WTC11 (cell line): ENCODE measurements around the gene GPR158. TPM values are rescaled to one million over a fixed set of nuclear protein-coding genes. Genes with fewer than 3 reads are reported as not detected.

ENCODE experiments used
- ATAC-seq: fragments of 200-7000 bp; cut with Tn5 transposase; 2 replicates; pipeline ENCODE4 v1.10.0; 2021; ENCODE audit warnings: mild to moderate bottlenecking, moderate library complexity
- CTCF ChIA-PET: fragments of 300-600 bp; sonication (Branson Sonifier 250); formaldehyde crosslinking; loops from one replicate; lab custom pipeline; 2021; ENCODE audit warnings: antibody characterized with exemption; lab: Charles Lee
- POLR2A ChIA-PET: fragments of 350-600 bp; sonication (Branson Sonifier 250); formaldehyde crosslinking; loops from one replicate; lab custom pipeline; 2021; ENCODE audit warnings: antibody characterized with exemption; lab: Charles Lee
- DNase-seq: peaks from one replicate; pipeline ENCODE4 v3.0.0; 2021; ENCODE audit warnings: low spot score
- H3K27ac Mint-ChIP-seq: 2 replicates; pipeline ENCODE4 v1.8.0; 2021; ENCODE audit warnings: mixed read lengths
- H3K27me3 Mint-ChIP-seq: 2 replicates; pipeline ENCODE4 v1.8.0; 2021; ENCODE audit warnings: low read depth, mild to moderate bottlenecking, moderate library complexity, mixed read lengths
- H3K36me3 Mint-ChIP-seq: 2 replicates; pipeline ENCODE4 v1.8.0; 2021; ENCODE audit warnings: mixed read lengths
- H3K4me1 Mint-ChIP-seq: 2 replicates; pipeline ENCODE4 v1.8.0; 2022; ENCODE audit warnings: mixed read lengths
- H3K4me3 Mint-ChIP-seq: 2 replicates; pipeline ENCODE4 v1.8.0; 2021; ENCODE audit warnings: mild to moderate bottlenecking, moderate library complexity, mixed read lengths
- H3K9me3 Mint-ChIP-seq: 2 replicates; pipeline ENCODE4 v1.8.0; 2021; ENCODE audit warnings: mixed read lengths
- CREB1 ChIP-seq: sonication (generic); formaldehyde crosslinking; IDR thresholded peaks from 2 replicates; pipeline ENCODE4 v1.8.0; 2023; ENCODE audit warnings: mild to moderate bottlenecking, missing genetic modification reagents
- EMX1 ChIP-seq: fragments of 250-450 bp; sonication (Bioruptor Pico); IDR thresholded peaks from 2 replicates; pipeline ENCODE4 v1.8.0; 2021; ENCODE audit warnings: mild to moderate bottlenecking
- ESRRA ChIP-seq: sonication (generic); formaldehyde crosslinking; IDR thresholded peaks from 2 replicates; pipeline ENCODE4 v1.8.1; 2022; ENCODE audit warnings: mild to moderate bottlenecking, missing genetic modification reagents, borderline replicate concordance
- ETV6 ChIP-seq: sonication (generic); formaldehyde crosslinking; IDR thresholded peaks from 2 replicates; pipeline ENCODE4 v1.8.1; 2022; ENCODE audit warnings: mild to moderate bottlenecking, missing genetic modification reagents
- GTF2I ChIP-seq: fragments of 250-450 bp; sonication (Bioruptor Pico); conservative IDR thresholded peaks from 2 replicates; pipeline ENCODE4 v1.4.0; 2021; ENCODE audit warnings: mild to moderate bottlenecking
- HMGA2 ChIP-seq: fragments of 250-450 bp; sonication (Bioruptor Pico); IDR thresholded peaks from 2 replicates; pipeline ENCODE4 v1.4.0; 2021; ENCODE audit warnings: mild to moderate bottlenecking, moderate library complexity
- KAT7 ChIP-seq: sonication (generic); formaldehyde crosslinking; IDR thresholded peaks from 2 replicates; pipeline ENCODE4 v1.8.1; 2023; ENCODE audit warnings: missing genetic modification reagents, mild to moderate bottlenecking, borderline replicate concordance
- NFE2L1 ChIP-seq: sonication (generic); formaldehyde crosslinking; IDR thresholded peaks from 2 replicates; pipeline ENCODE4 v1.8.1; 2023; ENCODE audit warnings: missing genetic modification reagents
- NR1H2 ChIP-seq: sonication (generic); formaldehyde crosslinking; IDR thresholded peaks from 2 replicates; pipeline ENCODE4 v1.9.0; 2021; ENCODE audit warnings: mild to moderate bottlenecking, moderate library complexity, missing genetic modification reagents
- NR2C2 ChIP-seq: sonication (generic); formaldehyde crosslinking; IDR thresholded peaks from 2 replicates; pipeline ENCODE4 v1.8.0; 2022; ENCODE audit warnings: mild to moderate bottlenecking, missing genetic modification reagents
- NR3C1 ChIP-seq: sonication (generic); formaldehyde crosslinking; conservative IDR thresholded peaks from 2 replicates; pipeline ENCODE4 v1.8.1; 2023; ENCODE audit warnings: low read depth, mild to moderate bottlenecking, missing genetic modification reagents
- SP1 ChIP-seq: sonication (generic); formaldehyde crosslinking; conservative IDR thresholded peaks from 2 replicates; pipeline ENCODE4 v1.8.1; 2022; ENCODE audit warnings: missing genetic modification reagents
- ZNF423 ChIP-seq: fragments of 250-450 bp; sonication (Bioruptor Pico); IDR thresholded peaks from 2 replicates; pipeline ENCODE4 v2.1.2; 2022; ENCODE audit warnings: mild to moderate bottlenecking, moderate library complexity
- ZNF671 ChIP-seq: fragments of 250-450 bp; sonication (Bioruptor Pico); IDR thresholded peaks from 2 replicates; pipeline ENCODE4 v1.8.0; 2021; ENCODE audit warnings: mild to moderate bottlenecking
- total RNA-seq: library from RNA; stranded (reverse); gene quantifications from 3 replicates; pipeline ENCODE4 v1.2.3, GENCODE V29; 2021
- TF ChIP-seq, protein P1 (sequence below): fragments of 250-450 bp; sonication (Bioruptor Pico); IDR thresholded peaks from 2 replicates; pipeline ENCODE4 v1.9.0; 2021; ENCODE audit warnings: moderate library complexity, mild to moderate bottlenecking, inconsistent platforms, borderline replicate concordance
- TF ChIP-seq, protein P2 (sequence below): sonication (generic); formaldehyde crosslinking; IDR thresholded peaks from 2 replicates; pipeline ENCODE4 v1.8.0; 2022; ENCODE audit warnings: missing genetic modification reagents
- TF ChIP-seq, protein P3 (sequence below): fragments of 250-450 bp; sonication (Bioruptor Pico); IDR thresholded peaks from 2 replicates; pipeline ENCODE4 v1.8.0; 2021; ENCODE audit warnings: mild to moderate bottlenecking
- TF ChIP-seq, protein P4 (sequence below): sonication (generic); formaldehyde crosslinking; IDR thresholded peaks from 2 replicates; pipeline ENCODE4 v1.8.1; 2023; ENCODE audit warnings: mild to moderate bottlenecking, missing genetic modification reagents, borderline replicate concordance
- TF ChIP-seq, protein P5 (sequence below): fragments of 250-450 bp; sonication (Bioruptor Pico); IDR thresholded peaks from 2 replicates; pipeline ENCODE4 v1.9.0; 2021; ENCODE audit warnings: mild to moderate bottlenecking
- TF ChIP-seq, protein P6 (sequence below): sonication (generic); formaldehyde crosslinking; IDR thresholded peaks from 2 replicates; pipeline ENCODE4 v1.8.0; 2022; ENCODE audit warnings: mild to moderate bottlenecking, missing genetic modification reagents
- TF ChIP-seq, protein P7 (sequence below): fragments of 200-600 bp; IDR thresholded peaks from 2 replicates; pipeline ENCODE4 v1.8.0; 2022; ENCODE audit warnings: antibody characterized with exemption

The GPR158 gene
- total RNA-seq, 1 experiment from 2014 or later, result 0.63 TPM

DNA sequence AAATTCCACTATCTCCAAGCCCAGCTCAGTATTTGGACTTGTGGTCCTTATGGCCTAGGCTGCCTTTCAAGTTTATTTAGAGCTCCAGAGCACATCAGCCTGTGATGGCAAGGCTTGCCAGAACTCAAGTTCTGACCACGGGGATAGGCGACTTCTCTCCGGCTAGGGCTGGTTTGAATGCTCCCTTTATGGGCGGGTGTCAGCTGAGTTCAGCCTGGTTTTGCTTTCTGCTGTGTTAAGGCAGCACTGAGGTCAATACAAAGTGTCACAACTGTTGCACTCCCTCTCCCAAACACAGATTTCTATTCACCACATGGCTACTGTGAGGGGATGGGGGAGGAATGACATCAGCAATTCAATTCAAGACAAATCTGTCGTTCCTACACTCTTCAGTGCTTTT lies 441.1 kb downstream of the GPR158 start:
- CTCF ChIA-PET, result no interaction called here
- no peak for DNase-seq
- POLR2A ChIA-PET, result no interaction called here
- H3K27me3 Mint-ChIP-seq, result no peaks in the 10 kb centered on the region
- ATAC-seq, result no peak
- H3K36me3 Mint-ChIP-seq, result no peaks in the 10 kb centered on the region
- peaks cover 9% of the 10 kb centered on the region for H3K9me3 Mint-ChIP-seq
- H3K27ac Mint-ChIP-seq, result no peak overlapping the region
- no peak overlapping the region for H3K4me3 Mint-ChIP-seq
- no peak for TF ChIP-seq KAT7 (CRISPR knock-in tag)
- no peak for TF ChIP-seq ETV6
- no peaks in the 10 kb centered on the region for H3K4me1 Mint-ChIP-seq

DNA sequence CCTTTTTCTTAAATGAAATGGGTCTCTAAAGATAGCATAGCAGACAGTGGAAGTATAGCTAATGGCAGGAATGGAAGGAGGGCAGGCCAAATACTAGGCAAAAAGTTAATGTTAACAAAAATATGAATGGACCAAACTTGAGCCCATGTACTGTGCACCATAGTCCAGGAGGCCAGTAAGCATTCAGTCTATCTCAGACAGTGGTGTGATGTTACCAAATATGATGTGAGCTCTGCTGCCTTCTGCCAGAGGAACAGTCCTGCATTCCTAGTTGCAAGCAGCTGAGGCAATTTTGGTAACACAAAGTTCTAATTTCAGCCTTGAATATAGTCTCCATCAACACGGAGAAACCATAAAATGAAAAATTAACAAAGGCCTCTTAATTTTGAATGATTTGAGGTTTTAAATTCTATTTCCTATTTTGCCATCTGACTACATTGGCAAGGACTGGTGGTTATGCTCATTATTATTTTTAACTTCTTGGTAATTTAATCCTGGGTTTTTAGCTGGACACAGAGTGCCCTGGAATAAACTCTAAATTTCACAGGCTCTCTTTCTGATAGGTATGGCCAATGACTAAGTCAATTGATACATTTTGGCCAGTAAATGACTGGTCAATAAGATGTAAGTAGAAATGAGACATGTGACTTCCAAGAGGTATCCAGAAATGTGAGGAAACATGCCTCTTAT lies 442.2 kb downstream of the GPR158 start:
- H3K9me3 Mint-ChIP-seq, result peaks cover 10% of the 10 kb centered on the region
- H3K4me1 Mint-ChIP-seq, result no peaks in the 10 kb centered on the region
- H3K27me3 Mint-ChIP-seq, result no peaks in the 10 kb centered on the region
- ChIA-PET POLR2A (no interaction called here), CTCF (no interaction called here)
- no peak for DNase-seq
- H3K4me3 Mint-ChIP-seq, result no peak overlapping the region
- ATAC-seq, result no peak
- no peak for TF ChIP-seq NR3C1 (CRISPR knock-in tag)
- TF ChIP-seq, protein P1, sequence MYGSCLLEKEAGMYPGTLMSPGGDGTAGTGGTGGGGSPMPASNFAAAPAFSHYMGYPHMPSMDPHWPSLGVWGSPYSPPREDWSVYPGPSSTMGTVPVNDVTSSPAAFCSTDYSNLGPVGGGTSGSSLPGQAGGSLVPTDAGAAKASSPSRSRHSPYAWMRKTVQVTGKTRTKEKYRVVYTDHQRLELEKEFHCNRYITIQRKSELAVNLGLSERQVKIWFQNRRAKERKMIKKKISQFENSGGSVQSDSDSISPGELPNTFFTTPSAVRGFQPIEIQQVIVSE (CRISPR knock-in tag), result no peak
- TF ChIP-seq, protein P2, sequence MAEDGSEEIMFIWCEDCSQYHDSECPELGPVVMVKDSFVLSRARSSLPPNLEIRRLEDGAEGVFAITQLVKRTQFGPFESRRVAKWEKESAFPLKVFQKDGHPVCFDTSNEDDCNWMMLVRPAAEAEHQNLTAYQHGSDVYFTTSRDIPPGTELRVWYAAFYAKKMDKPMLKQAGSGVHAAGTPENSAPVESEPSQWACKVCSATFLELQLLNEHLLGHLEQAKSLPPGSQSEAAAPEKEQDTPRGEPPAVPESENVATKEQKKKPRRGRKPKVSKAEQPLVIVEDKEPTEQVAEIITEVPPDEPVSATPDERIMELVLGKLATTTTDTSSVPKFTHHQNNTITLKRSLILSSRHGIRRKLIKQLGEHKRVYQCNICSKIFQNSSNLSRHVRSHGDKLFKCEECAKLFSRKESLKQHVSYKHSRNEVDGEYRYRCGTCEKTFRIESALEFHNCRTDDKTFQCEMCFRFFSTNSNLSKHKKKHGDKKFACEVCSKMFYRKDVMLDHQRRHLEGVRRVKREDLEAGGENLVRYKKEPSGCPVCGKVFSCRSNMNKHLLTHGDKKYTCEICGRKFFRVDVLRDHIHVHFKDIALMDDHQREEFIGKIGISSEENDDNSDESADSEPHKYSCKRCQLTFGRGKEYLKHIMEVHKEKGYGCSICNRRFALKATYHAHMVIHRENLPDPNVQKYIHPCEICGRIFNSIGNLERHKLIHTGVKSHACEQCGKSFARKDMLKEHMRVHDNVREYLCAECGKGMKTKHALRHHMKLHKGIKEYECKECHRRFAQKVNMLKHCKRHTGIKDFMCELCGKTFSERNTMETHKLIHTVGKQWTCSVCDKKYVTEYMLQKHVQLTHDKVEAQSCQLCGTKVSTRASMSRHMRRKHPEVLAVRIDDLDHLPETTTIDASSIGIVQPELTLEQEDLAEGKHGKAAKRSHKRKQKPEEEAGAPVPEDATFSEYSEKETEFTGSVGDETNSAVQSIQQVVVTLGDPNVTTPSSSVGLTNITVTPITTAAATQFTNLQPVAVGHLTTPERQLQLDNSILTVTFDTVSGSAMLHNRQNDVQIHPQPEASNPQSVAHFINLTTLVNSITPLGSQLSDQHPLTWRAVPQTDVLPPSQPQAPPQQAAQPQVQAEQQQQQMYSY (CRISPR knock-in tag), result no peak
- TF ChIP-seq, protein P3, sequence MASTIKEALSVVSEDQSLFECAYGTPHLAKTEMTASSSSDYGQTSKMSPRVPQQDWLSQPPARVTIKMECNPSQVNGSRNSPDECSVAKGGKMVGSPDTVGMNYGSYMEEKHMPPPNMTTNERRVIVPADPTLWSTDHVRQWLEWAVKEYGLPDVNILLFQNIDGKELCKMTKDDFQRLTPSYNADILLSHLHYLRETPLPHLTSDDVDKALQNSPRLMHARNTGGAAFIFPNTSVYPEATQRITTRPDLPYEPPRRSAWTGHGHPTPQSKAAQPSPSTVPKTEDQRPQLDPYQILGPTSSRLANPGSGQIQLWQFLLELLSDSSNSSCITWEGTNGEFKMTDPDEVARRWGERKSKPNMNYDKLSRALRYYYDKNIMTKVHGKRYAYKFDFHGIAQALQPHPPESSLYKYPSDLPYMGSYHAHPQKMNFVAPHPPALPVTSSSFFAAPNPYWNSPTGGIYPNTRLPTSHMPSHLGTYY (CRISPR knock-in tag), result no peak
- no peak for TF ChIP-seq CREB1 (CRISPR knock-in tag)
- TF ChIP-seq ZNF671, result no peak
- TF ChIP-seq GTF2I (CRISPR knock-in tag), result no peak
- TF ChIP-seq, protein P4, sequence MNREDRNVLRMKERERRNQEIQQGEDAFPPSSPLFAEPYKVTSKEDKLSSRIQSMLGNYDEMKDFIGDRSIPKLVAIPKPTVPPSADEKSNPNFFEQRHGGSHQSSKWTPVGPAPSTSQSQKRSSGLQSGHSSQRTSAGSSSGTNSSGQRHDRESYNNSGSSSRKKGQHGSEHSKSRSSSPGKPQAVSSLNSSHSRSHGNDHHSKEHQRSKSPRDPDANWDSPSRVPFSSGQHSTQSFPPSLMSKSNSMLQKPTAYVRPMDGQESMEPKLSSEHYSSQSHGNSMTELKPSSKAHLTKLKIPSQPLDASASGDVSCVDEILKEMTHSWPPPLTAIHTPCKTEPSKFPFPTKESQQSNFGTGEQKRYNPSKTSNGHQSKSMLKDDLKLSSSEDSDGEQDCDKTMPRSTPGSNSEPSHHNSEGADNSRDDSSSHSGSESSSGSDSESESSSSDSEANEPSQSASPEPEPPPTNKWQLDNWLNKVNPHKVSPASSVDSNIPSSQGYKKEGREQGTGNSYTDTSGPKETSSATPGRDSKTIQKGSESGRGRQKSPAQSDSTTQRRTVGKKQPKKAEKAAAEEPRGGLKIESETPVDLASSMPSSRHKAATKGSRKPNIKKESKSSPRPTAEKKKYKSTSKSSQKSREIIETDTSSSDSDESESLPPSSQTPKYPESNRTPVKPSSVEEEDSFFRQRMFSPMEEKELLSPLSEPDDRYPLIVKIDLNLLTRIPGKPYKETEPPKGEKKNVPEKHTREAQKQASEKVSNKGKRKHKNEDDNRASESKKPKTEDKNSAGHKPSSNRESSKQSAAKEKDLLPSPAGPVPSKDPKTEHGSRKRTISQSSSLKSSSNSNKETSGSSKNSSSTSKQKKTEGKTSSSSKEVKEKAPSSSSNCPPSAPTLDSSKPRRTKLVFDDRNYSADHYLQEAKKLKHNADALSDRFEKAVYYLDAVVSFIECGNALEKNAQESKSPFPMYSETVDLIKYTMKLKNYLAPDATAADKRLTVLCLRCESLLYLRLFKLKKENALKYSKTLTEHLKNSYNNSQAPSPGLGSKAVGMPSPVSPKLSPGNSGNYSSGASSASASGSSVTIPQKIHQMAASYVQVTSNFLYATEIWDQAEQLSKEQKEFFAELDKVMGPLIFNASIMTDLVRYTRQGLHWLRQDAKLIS, result no peak
- no peak overlapping the region for H3K27ac Mint-ChIP-seq
- no peaks in the 10 kb centered on the region for H3K36me3 Mint-ChIP-seq

DNA sequence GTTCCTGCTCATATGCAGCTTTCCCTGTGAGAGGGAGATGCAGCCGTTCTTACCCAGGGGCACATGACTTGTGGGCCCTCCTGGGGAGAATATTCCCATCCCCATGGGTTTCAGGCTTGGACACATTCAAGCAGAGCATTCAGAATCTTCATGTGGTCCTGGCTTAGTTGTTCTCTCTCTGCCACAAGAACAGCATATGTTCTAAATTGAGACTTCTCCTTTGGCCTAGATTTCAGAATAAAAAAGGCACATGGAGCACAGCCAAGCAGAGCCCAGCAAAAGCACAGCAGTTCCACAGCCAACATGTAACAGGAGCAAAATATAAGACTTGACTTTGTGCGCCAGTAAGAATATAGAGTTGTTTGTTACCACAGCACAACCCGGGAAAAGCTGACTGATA lies 452.8 kb downstream of the GPR158 start:
- H3K9me3 Mint-ChIP-seq, result peaks cover 5% of the 10 kb centered on the region; the same call in 1 of the 2 replicates
- ATAC-seq (no peak), DNase-seq (no peak)
- ChIA-PET CTCF (no interaction called here), POLR2A (no interaction called here)
- H3K27ac Mint-ChIP-seq, result no peak overlapping the region
- H3K27me3 Mint-ChIP-seq, result no peaks in the 10 kb centered on the region; the same call in 1 of the 2 replicates
- H3K4me3 Mint-ChIP-seq, result no peak overlapping the region
- no peaks in the 10 kb centered on the region for H3K36me3 Mint-ChIP-seq
- H3K4me1 Mint-ChIP-seq, result no peaks in the 10 kb centered on the region
- TF ChIP-seq EMX1 (CRISPR knock-in tag), result no peak
- no peak for TF ChIP-seq SP1
- TF ChIP-seq NR1H2 (CRISPR knock-in tag), result no peak
- TF ChIP-seq, protein P5, sequence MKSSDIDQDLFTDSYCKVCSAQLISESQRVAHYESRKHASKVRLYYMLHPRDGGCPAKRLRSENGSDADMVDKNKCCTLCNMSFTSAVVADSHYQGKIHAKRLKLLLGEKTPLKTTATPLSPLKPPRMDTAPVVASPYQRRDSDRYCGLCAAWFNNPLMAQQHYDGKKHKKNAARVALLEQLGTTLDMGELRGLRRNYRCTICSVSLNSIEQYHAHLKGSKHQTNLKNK (CRISPR knock-in tag), result no peak
- TF ChIP-seq NR2C2, result no peak
- no peak for TF ChIP-seq NFE2L1
- TF ChIP-seq, protein P6, sequence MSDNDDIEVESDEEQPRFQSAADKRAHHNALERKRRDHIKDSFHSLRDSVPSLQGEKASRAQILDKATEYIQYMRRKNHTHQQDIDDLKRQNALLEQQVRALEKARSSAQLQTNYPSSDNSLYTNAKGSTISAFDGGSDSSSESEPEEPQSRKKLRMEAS (CRISPR knock-in tag), result no peak
- no peak for TF ChIP-seq ZNF423 (CRISPR knock-in tag)
- TF ChIP-seq ESRRA, result no peak
- TF ChIP-seq, protein P7, sequence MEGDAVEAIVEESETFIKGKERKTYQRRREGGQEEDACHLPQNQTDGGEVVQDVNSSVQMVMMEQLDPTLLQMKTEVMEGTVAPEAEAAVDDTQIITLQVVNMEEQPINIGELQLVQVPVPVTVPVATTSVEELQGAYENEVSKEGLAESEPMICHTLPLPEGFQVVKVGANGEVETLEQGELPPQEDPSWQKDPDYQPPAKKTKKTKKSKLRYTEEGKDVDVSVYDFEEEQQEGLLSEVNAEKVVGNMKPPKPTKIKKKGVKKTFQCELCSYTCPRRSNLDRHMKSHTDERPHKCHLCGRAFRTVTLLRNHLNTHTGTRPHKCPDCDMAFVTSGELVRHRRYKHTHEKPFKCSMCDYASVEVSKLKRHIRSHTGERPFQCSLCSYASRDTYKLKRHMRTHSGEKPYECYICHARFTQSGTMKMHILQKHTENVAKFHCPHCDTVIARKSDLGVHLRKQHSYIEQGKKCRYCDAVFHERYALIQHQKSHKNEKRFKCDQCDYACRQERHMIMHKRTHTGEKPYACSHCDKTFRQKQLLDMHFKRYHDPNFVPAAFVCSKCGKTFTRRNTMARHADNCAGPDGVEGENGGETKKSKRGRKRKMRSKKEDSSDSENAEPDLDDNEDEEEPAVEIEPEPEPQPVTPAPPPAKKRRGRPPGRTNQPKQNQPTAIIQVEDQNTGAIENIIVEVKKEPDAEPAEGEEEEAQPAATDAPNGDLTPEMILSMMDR, result no peak
- TF ChIP-seq HMGA2 (CRISPR knock-in tag), result no peak
